ENCODE data around the gene CEP170B. TPM values are rescaled to one million over a fixed set of nuclear protein-coding genes. Genes with fewer than 3 reads are reported as not detected.

Gene CEP170B
- total RNA-seq (10 to 100 TPM in 1 of 2 donors, 1 to 10 TPM in 1; 3.4 to 10.9 TPM), polyA plus RNA-seq (10 to 100 TPM in 1 of 2 donors, 1 to 10 TPM in 1; 1.5 to 10.1 TPM)

DNA sequence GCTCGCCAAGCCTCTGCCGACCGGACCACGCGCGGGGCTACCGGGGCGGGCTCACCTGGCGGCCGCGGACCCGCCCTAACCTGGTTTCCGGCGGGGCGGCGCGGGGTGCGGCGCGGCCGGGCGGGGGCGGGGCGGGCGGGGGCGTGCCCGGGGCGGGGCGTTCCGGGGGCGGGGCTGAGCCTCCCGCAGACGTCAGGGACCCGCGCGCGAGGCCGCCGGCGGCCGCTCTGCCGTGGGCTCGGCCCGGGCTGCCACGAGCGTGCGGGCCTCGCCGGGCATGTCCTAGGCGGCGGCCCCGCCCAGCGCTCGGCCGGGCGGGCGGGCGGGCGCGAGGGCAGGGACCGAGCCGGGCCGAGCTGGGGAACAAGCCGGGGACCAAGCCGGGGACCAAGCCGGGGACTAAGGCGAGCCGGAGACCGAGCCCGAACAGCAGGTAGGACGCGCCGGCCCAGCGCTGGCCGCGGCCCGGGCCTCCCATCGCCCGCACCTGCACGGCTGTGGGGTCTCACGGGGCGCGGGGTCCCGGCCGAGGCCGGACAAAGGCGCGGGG is at the start of gene CEP170B:
Gene CEP170B, plus strand, starts transcription at position 188 of the 550 bp plus-strand sequence. CDS start 3,183 bp downstream, outside the sequence.
- Histone ChIP-seq H3K27me3 (ENCODE audit: control insufficient read depth in 4 of 4, insufficient read depth in 4 of 4, low read length in 3 of 4) (no peaks in the 10 kb centered on the region), H3K9me3 (ENCODE audit: control insufficient read depth in 4 of 4, low read length in 3 of 4) (no peaks in the 10 kb centered on the region), H3K36me3 (ENCODE audit: control insufficient read depth in 4 of 4, insufficient read depth in 3 of 4, low read depth in 1 of 4, low read length in 3 of 4) (no peaks in the 10 kb centered on the region), H3K4me3 (ENCODE audit: low read depth in 1 of 3, low read length in 3 of 3) (peak within 1 kb of the TSS; percentile 67 to 83 (median 79)), H3K9ac (ENCODE audit: low read depth in 1 of 2, low read length in 2 of 2) (peak within 1 kb of the TSS in 1 of 2 donors; percentile 36), H3K27ac (ENCODE audit: low read depth in 1 of 2, low read length in 2 of 2) (peak within 1 kb of the TSS; percentile 71 to 83), H3K4me1 (ENCODE audit: control insufficient read depth in 4 of 4, insufficient read depth in 4 of 4, low read length in 3 of 4) (peaks cover 4 to 30% (median 16%) of the 10 kb centered on the region in 4 donors)
- WGBS: under 1% methylated on average over 88 of the region's 88 CpGs
- DNase-seq (ENCODE audit: low spot score): peak; percentile 61
- no peak for TF ChIP-seq HNF4G (IDR thresholded peaks at IDR 0.05)
- no peak for TF ChIP-seq RAD21 (IDR thresholded peaks at IDR 0.05)
- TF ChIP-seq EGR1 (IDR thresholded peaks at IDR 0.05; ENCODE audit: low read depth in 2 of 2): no peak
- no peak for TF ChIP-seq NR2F2 (IDR thresholded peaks at IDR 0.05)
- no peak for TF ChIP-seq SP1 (IDR thresholded peaks at IDR 0.05)
- no peak for TF ChIP-seq JUND (IDR thresholded peaks at IDR 0.05)
- no peak for TF ChIP-seq TAF1 (conservative IDR thresholded peaks at IDR 0.05)
- TF ChIP-seq, protein P1, sequence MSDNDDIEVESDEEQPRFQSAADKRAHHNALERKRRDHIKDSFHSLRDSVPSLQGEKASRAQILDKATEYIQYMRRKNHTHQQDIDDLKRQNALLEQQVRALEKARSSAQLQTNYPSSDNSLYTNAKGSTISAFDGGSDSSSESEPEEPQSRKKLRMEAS (IDR thresholded peaks at IDR 0.05): no peak
- TF ChIP-seq, protein P2, sequence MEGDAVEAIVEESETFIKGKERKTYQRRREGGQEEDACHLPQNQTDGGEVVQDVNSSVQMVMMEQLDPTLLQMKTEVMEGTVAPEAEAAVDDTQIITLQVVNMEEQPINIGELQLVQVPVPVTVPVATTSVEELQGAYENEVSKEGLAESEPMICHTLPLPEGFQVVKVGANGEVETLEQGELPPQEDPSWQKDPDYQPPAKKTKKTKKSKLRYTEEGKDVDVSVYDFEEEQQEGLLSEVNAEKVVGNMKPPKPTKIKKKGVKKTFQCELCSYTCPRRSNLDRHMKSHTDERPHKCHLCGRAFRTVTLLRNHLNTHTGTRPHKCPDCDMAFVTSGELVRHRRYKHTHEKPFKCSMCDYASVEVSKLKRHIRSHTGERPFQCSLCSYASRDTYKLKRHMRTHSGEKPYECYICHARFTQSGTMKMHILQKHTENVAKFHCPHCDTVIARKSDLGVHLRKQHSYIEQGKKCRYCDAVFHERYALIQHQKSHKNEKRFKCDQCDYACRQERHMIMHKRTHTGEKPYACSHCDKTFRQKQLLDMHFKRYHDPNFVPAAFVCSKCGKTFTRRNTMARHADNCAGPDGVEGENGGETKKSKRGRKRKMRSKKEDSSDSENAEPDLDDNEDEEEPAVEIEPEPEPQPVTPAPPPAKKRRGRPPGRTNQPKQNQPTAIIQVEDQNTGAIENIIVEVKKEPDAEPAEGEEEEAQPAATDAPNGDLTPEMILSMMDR (IDR thresholded peaks at IDR 0.05; ENCODE audit: low read depth, low read length, missing input control): no peak
- TF ChIP-seq FOXA1 (IDR thresholded peaks at IDR 0.05): no peak
- no peak for TF ChIP-seq FOXA2 (IDR thresholded peaks at IDR 0.05)

DNA sequence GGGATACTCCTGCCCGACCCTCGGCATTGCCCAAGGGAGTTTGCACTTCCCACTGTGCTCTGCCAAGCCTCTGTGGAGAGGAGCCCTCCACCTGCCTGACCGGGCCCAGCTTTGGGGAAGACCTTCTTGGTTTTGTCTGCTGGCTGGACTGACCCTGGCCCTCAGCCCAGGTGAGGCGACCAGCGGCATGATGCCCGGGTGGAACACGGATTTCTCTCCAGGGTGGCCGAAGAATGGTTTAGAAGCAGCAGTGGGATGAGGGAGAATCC is 48.5 kb upstream of the CEP170B start:
- under 1% methylated on average over 8 of the region's 8 CpGs for WGBS
- peak overlapping the region; percentile 87 to 89 for H3K27ac ChIP-seq (ENCODE audit: low read depth in 1 of 2, low read length in 2 of 2)

More for the DNA sequence above, 48.5 kb upstream of the CEP170B start:
- TF ChIP-seq HNF4A (conservative IDR thresholded peaks at IDR 0.05): no peak
- no peak for TF ChIP-seq JUND (IDR thresholded peaks at IDR 0.05)
- TF ChIP-seq, protein P3, sequence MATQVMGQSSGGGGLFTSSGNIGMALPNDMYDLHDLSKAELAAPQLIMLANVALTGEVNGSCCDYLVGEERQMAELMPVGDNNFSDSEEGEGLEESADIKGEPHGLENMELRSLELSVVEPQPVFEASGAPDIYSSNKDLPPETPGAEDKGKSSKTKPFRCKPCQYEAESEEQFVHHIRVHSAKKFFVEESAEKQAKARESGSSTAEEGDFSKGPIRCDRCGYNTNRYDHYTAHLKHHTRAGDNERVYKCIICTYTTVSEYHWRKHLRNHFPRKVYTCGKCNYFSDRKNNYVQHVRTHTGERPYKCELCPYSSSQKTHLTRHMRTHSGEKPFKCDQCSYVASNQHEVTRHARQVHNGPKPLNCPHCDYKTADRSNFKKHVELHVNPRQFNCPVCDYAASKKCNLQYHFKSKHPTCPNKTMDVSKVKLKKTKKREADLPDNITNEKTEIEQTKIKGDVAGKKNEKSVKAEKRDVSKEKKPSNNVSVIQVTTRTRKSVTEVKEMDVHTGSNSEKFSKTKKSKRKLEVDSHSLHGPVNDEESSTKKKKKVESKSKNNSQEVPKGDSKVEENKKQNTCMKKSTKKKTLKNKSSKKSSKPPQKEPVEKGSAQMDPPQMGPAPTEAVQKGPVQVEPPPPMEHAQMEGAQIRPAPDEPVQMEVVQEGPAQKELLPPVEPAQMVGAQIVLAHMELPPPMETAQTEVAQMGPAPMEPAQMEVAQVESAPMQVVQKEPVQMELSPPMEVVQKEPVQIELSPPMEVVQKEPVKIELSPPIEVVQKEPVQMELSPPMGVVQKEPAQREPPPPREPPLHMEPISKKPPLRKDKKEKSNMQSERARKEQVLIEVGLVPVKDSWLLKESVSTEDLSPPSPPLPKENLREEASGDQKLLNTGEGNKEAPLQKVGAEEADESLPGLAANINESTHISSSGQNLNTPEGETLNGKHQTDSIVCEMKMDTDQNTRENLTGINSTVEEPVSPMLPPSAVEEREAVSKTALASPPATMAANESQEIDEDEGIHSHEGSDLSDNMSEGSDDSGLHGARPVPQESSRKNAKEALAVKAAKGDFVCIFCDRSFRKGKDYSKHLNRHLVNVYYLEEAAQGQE (IDR thresholded peaks at IDR 0.05): no peak
- no peak for TF ChIP-seq FOXA2 (IDR thresholded peaks at IDR 0.05)
- TF ChIP-seq, protein P1 (IDR thresholded peaks at IDR 0.05): no peak
- no peak for TF ChIP-seq RXRA (IDR thresholded peaks at IDR 0.05)
- TF ChIP-seq RAD21 (IDR thresholded peaks at IDR 0.05): no peak
- TF ChIP-seq YY1 (IDR thresholded peaks at IDR 0.05): no peak
- TF ChIP-seq, protein P2 (IDR thresholded peaks at IDR 0.05; ENCODE audit: low read depth, low read length, missing input control): no peak
- no peak for DNase-seq (ENCODE audit: low spot score)
- peaks cover 1 to 22% (median 11%) of the 10 kb centered on the region in 4 donors for H3K4me1 ChIP-seq (ENCODE audit: control insufficient read depth in 4 of 4, insufficient read depth in 4 of 4, low read length in 3 of 4)
- H3K4me3 ChIP-seq (ENCODE audit: low read depth in 1 of 3, low read length in 3 of 3): peak overlapping the region; percentile 68 to 91 (median 74)
- peak overlapping the region in 1 of 2 donors; percentile 82 for H3K9ac ChIP-seq (ENCODE audit: low read depth in 1 of 2, low read length in 2 of 2)
- H3K27me3 ChIP-seq (ENCODE audit: control insufficient read depth in 4 of 4, insufficient read depth in 4 of 4, low read length in 3 of 4): no peaks in the 10 kb centered on the region
- no peaks in the 10 kb centered on the region for H3K36me3 ChIP-seq (ENCODE audit: control insufficient read depth in 4 of 4, insufficient read depth in 3 of 4, low read depth in 1 of 4, low read length in 3 of 4)
- no peaks in the 10 kb centered on the region for H3K9me3 ChIP-seq (ENCODE audit: control insufficient read depth in 4 of 4, low read length in 3 of 4)
